ENCODE data around the gene FGF8.
"Not testable (repeated sequence)": the region's sequence is repeated elsewhere in the genome, so short reads cannot be mapped to it uniquely, and the experiment has no call there.

The FGF8 gene

DNA sequence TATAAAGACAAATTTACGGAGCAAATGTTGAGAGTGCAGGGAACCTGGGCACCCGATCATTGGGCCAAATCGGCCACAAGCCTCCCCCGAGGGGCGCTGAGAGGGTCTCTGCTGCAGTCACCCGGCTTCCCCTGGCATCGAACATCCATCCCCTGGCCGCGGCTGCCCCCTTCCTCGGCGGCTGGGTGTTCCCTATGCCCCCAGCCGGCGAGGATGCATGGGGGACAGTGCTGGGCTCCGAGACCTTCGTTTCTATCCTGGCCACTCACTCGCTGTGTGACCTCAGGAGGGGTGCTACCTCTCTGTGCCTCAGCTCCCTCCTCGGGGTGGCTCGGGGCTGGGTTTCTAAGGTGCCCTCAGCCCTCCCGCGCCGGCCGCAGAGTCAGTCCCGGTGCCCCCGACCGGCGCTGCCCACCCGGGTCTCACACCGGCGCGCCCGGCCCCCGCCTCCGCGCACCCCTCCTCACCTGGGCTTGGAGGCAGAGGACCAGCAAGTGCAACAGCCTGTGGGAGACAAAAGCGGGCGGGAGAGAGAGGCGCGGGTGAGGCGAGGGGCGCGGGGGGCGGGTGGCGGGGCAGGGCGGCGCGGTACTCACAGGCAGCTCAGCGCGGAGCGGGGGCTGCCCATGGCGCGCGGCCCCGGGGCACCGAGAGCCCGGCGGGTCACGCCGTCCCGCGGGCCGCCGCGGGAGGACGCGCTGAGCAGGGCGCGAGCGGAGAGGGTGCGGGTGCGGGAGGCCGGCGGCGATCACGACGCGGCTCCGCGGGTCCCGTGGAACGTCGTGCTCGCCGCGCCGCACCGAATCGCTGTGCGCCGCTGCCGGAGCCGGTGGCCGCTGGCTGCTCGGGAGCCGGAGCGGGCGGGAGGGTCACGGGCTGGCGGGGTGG, at the start of gene FGF8:
Gene FGF8, minus strand, starts transcription at position 842 of the 888 bp plus-strand sequence. Its CDS starts 214 bp downstream, at position 628.
- DNase-seq: no peak

DNA sequence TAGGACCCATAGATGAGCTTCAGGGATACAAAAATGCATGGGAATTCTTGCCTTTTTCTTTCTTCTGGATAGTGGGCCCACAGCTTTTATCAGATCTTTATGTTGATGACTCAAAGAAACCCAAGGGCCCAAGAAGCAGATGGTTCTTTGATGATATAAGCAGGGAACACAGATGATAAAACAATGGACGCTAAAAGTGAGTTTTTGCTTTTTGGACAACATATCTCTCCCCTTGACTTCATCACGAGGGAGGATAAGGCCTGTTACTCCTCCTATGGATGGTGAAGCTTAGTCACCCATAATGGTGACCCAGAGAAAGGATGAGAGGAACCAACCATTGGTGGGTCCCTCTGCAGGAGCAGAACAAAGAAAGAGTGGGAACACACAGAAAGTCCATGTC, 48.8 kb upstream of the FGF8 start:
- no peak for DNase-seq

DNA sequence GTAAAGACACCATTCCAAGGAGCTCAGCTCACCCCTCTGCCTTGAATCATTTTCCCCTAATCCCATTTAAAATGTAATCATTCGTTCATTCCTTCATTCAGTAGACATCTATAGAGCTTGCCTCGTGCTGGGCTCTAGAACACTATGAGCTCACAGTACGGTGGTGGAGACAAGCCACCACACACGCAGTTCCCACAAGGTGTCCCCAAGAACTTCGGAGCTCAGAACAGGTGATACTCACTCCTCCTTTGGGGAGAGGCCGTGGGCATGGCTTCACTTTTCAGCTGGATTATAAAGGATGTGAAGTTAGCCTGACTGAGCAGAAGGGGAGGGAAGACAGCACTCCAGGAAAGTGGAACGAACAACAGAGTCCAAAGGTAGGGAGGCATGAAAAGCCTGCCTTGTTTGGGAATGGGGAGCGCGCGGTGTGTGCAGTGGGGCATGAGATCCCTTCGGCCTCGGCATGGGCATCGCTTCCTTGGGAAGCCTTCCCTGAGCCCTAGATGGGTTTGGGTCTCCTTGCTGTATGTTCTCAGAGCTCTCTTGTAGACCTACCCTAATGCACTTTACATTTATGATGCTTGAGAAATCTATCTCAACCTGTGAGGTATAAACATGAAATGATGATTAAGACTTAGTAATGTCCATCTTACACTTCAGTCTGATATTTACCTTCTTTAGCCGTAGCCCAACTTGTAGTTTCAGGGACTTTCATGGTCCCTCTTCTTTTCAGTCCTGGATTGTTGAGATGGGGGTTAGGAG, 43.1 kb upstream of the FGF8 start:
- peak; percentile 87 for DNase-seq

DNA sequence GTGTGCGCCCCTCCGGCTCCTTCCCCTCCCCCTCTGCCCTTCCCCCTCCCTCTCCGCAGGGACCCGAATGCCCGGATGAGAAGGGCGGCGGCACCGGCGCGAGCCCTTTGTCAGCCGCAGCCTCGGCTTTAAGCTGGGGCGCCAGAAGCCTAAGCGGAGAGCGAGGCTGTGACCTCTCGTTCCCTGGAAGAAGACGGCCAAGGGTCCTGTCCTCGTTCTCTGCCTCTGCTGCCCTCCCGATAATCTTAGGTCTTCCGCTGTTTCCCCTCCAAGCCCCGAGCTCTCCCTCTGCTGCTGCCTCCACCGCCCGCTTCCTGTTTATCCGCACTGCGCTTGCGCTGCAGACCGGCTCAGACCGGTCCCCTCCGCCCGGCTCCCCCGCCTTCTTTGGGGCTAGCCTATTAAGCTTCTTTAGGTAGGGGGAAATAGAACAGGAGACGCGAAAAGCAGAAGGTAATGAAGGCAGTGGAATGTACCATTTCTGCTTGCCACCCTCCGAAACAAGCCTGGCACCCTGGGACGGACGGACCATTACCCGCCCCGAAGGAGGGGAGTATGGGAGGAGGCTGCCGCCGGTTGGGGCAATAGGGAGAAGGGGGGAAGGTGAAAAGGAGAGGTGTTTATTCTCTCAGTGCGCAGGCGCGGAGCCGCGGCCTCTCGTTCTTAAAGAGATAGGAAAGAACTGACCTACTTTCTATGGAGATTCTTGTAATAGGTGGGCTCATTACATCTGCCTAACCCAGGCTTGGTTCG, 42.4 kb upstream of the FGF8 start, which contains the start of gene OGA:
Gene OGA, minus strand, starts transcription at position 326 of the 753 bp plus-strand sequence. CDS start 422 bp downstream, outside the sequence.
- DNase-seq: peak; percentile 99

DNA sequence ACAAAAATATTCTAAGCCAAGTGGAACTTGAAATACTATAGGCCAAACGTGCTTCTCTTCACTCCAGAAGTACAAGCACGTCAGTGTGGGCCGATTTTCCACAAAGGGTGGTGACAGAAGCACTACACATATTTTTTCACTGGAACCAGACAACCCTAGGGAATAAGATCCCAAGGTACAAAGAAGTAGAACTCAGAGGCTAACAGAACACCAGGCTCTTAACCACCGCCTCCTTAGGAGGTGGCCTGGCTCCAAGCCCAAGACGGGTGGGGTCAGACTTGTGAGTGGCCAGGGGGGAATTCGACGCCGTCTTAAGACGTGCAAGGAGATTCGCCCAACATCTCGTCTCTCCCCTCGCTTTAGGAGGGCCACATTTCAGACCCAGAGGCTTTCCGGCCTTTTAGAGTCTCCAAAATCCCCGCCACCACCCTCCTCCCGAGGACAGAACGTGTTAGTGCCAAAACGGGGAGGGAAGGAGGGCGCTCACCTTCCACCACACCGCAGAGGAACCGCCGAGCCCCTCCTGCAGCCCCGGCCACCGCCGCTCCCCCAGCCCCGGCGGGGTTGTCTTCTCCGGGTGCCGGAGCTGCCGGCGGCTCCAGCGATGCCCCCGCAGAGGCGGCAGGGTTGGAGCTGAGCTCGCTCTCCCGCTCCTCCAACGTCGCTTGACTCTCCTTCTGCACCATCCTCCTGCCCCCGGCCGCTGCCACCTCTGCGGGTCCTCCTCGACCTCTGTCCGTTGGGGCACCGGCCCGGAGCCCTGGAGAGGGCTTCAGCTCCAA, 41.6 kb upstream of the FGF8 start:
- peak; percentile 21 for DNase-seq

- DNase-seq: no peak
Observed at GRCh38 chr10:101816913-101817336, 41.0 kb upstream of the FGF8 start.

GRCh38 chr10:101816376-101816775, 40.5 kb upstream of the FGF8 start:
- no peak for DNase-seq

DNA sequence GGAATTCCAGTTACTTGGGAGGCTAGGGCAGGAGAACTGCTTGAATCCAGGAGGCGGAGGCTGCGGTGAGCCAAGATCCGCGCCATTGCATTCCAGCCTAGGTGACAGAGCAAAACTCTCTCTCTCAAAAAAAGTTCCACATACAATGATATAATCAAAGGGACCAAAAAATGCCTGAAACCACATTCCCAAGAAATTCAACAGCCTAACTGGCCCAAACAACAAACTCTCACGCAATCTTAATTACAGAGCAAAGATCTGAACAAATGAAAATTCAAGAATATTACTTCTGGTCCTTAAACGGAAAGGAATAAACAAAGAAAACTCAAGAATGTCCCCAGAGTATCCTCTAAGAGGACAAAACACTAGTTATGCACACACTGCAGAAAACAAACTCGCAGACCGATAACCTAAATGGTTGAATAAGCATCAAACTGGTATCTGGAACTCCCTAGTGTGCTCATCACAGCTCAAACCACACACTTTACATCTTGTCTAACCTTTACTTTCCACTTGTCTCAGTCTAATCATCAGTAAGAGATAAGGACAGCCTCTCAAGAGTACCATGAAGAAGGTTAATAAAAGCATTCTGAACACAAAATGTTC, 38.7 kb upstream of the FGF8 start:
- no peak for DNase-seq

DNA sequence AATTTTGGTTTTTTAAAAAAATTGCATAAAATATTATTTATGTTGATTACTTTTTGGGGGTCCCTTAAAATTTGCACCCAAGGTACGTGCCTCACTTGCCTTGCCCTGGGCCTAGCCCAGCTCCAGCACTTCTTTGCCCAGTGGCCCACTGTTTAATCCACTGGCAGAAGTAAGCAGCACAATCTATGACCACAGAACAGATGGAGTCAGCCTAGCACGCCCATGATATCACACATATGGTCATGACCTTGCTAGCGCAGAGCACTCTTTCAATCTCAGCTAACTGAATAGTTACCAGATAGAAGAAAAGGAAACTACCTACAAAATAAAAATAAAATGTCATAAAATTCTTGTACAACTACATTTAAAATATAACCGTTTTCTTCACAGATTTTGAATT, 36.7 kb upstream of the FGF8 start:
- no peak for DNase-seq

DNA sequence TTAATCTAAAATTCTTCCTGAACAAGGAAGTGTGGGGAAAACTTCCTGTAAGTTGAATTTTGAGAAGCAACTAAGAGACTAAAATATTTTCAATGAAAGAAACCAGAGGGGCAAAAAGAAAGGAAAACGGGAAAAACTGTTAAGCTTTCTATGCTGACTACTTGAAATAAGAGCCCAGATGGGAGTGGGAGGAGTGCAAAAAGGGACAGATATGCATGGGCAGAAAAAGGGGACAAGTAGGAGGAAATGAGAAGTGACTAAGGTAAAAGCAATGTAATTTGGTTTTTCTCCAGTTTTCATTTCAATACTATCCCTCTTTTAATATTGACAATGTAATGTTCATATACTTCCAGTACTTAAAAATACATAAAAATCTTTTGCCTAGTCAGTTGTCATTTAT, 31.2 kb upstream of the FGF8 start:
- no peak for DNase-seq

DNA sequence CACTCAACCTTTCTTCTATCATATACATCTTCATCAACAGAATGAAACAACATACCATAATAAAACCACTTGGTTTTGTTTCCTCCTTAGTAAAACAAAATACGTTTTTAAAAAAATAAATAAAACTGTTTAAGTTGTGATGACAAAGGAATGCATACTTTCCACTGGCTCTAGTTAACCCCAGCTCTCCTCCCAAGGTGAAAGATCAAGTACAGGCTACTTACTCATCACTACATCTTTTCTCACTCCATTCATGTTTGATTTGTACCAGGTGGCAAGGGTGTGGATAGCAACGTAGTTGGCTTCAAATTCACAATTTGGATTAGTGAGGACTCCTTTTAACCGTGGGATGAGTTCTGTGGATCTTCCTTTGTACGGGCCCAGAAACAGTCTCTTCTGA, 27.6 kb upstream of the FGF8 start:
- DNase-seq: no peak

DNA sequence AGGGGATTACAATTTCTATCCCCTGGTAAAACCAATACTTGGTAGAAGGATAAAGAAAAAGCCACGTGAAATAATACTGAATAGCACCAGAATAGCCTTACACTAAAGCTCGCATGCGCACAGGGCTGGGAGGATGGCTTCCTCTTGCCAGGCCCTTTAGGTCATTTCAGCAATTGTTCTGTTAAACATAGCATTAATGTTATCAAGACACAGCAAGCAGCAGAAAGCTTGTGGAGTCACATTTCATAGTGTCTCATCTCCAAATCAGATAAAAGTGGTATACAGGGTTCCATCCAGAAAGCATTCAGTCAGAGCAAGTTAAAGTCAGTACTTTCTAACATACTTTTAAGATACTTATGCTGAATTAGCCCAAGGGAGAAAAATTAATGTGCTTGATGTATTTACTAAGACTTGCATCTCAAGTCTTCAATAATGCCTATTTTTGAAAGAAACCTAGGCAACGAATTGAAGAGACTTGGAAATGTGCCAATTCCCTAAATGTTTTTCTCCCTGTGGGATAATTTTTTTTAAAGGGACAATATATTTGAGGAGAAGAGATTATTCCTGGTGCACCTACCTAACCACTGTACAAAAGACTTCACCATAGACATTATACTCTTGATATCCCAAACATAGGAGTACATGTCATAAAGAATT, 21.6 kb upstream of the FGF8 start:
- DNase-seq: no peak

DNA sequence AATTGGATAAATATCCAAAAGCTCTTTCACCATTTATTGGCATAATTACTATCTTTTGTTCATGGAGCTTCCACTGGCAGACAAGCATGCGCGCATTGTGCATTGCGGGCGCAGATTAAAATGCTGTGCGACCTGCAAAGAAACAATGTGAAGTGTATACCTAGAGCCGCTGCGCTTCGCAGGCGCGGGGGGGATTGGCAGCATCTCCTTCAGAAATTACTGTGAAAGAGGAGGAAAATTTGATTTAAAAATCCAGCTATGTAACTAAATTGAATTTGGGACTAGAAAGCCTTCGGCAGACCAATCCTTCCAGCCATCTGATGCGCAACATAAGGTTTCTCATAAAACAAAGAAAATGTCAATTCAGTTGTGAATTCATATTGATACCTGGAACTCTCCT, 17.6 kb upstream of the FGF8 start:
- no peak for DNase-seq

GRCh38 chr10:101789686-101790085, 13.8 kb upstream of the FGF8 start:
- DNase-seq: no peak

DNA sequence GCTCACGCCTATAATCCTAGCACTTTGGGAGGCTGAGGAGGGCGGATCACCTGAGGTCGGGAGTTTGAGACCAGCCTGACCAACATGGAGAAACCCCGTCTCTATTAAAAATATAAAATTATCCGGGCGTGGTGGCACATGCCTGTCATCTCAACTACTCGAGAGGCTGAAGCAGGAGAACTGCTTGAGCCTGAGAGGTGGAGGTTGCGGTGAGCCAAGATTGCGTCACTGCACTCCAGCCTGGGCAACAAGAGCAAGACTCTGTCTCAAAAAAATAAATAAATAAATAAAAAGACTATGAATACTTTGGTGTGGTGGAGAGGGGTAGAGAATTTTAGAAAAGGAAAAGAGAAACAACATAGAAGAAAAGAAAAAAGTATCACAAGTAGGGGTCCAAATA, 13.3 kb upstream of the FGF8 start:
- not testable (repeated sequence) for DNase-seq

DNA sequence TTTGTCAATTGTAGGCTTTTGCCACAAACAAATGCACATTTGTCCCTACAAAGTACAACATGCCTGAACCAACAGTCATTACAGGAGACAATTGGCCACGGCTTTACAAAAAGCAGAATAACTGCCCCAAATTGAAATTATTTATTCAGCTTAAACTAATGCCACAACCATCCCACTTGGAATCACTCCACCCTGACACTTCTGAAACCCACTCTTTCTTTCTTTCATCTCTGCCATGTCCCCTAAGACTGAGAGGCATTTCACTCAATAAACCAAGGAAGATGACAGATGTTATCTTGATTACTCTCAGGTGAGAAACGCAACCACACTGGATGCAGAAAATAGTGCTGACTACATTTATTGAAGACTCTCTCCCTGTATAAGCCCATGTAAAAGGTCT, 9.9 kb upstream of the FGF8 start:
- no peak for DNase-seq

- DNase-seq: no peak
Observed at GRCh38 chr10:101784558-101784957, 8.6 kb upstream of the FGF8 start.

DNA sequence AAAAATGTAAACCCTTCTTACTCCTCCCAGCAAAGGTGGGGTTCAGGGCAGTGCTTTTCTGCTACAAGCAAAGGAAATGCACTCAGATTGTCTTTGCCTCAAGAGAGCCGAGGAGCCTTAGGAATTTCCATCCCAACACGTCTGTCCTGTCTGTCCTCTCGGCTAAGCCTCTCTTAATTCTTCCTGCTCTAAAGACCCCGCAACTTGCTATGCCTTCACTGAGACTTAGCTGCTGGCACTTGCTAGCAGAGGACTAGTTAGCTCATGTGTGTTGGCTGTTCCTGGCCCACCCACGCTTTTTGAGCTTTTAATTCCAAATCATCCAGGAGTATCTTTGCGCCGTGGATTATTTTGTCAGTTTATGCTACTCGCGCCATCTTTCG, 7.8 kb upstream of the FGF8 start:
- peak; percentile 57 for DNase-seq

- DNase-seq: peak; percentile 79
Observed at GRCh38 chr10:101782811-101783735, 7.2 kb upstream of the FGF8 start, which contains the start of gene NPM3. TSS of gene NPM3 (minus strand) at chr10:101783446. CDS start at chr10:101783390, 56 bp downstream.

Data from NCI-H510A treated with DMSO at 0.1 percent for 48 hours (cell line).